ENCODE data around the gene CCDC88B. TPM values are rescaled to one million over a fixed set of nuclear protein-coding genes. Genes with fewer than 3 reads are reported as not detected.
"Not testable (repeated sequence)": the region's sequence is repeated elsewhere in the genome, so short reads cannot be mapped to it uniquely, and the experiment has no call there.

The CCDC88B gene
- total RNA-seq, 4 donors from 2014 or later = 7.6 to 9.4 (median 8.5) TPM

DNA sequence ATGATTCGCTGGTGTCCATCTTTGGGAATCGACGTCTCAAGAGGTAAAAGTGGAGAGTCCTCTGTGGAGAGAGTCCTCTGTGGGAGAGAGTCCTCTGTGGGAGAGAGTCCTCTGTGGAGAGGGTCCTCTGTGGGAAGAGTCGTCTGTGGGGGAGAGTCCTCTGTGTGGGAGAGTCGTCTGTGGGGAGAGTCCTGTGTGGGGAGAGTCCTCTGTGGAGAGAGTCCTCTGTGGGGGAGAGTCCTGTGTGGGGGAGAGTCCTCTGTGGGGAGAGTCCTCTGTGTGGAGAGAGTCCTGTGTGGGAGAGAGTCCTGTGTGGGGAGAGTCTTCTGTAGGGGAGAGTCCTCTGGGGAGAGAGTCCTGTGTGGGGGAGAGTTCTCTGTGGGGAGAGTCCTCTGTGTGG, 19.0 kb upstream of the CCDC88B start:
- ATAC-seq = no peak
- no peak overlapping the region for H3K4me3 ChIP-seq
- TF ChIP-seq EP300 (IDR thresholded peaks at IDR 0.05) (no peak), POLR2A (IDR thresholded peaks at IDR 0.05) (no peak), POLR2AphosphoS5 (IDR thresholded peaks at IDR 0.05) (no peak)
- TF ChIP-seq, protein P1, sequence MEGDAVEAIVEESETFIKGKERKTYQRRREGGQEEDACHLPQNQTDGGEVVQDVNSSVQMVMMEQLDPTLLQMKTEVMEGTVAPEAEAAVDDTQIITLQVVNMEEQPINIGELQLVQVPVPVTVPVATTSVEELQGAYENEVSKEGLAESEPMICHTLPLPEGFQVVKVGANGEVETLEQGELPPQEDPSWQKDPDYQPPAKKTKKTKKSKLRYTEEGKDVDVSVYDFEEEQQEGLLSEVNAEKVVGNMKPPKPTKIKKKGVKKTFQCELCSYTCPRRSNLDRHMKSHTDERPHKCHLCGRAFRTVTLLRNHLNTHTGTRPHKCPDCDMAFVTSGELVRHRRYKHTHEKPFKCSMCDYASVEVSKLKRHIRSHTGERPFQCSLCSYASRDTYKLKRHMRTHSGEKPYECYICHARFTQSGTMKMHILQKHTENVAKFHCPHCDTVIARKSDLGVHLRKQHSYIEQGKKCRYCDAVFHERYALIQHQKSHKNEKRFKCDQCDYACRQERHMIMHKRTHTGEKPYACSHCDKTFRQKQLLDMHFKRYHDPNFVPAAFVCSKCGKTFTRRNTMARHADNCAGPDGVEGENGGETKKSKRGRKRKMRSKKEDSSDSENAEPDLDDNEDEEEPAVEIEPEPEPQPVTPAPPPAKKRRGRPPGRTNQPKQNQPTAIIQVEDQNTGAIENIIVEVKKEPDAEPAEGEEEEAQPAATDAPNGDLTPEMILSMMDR (IDR thresholded peaks at IDR 0.05) = no peak
- WGBS, 2 donors (ENCODE audit: low coverage in 1 of 2) = no CpG with 5 or more reads among the region's 5 CpGs
- peaks cover 0 to 26% (median 14%) of the 10 kb centered on the region in 3 donors for H3K4me1 ChIP-seq
- peaks cover 0 to 38% of the 10 kb centered on the region in 2 donors for H3K36me3 ChIP-seq
- no peaks in the 10 kb centered on the region for H3K27me3 ChIP-seq
- H3K9me3 ChIP-seq = no peaks in the 10 kb centered on the region
- H3K27ac ChIP-seq = no peak overlapping the region

DNA sequence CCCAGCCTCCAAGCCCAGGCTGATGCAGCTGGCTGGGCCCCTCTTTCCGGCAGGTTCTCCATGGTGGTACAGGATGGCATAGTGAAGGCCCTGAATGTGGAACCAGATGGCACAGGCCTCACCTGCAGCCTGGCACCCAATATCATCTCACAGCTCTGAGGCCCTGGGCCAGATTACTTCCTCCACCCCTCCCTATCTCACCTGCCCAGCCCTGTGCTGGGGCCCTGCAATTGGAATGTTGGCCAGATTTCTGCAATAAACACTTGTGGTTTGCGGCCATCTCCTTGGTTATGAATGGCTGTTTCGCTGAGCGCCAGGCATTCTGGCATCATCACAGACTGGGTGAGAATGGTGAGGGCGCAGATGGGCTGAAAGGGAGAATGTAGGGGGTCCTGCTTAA, 18.5 kb upstream of the CCDC88B start:
- Histone ChIP-seq H3K4me3 (no peak overlapping the region), H3K4me1 (peaks cover 0 to 21% (median 13%) of the 10 kb centered on the region in 3 donors), H3K9me3 (no peaks in the 10 kb centered on the region), H3K27me3 (no peaks in the 10 kb centered on the region), H3K27ac (no peak overlapping the region), H3K36me3 (peaks cover 0 to 34% of the 10 kb centered on the region in 2 donors)
- WGBS, 2 donors (ENCODE audit: low coverage in 1 of 2) = 75% methylated on average over 4 of the region's 5 CpGs; no CpG with 5 or more reads in 1 of the 2 donors
- ATAC-seq = no peak
- no peak for TF ChIP-seq EP300 (IDR thresholded peaks at IDR 0.05)
- TF ChIP-seq POLR2AphosphoS5 (IDR thresholded peaks at IDR 0.05) = no peak
- TF ChIP-seq POLR2A (IDR thresholded peaks at IDR 0.05) = no peak
- TF ChIP-seq, protein P1 (IDR thresholded peaks at IDR 0.05) = no peak

DNA sequence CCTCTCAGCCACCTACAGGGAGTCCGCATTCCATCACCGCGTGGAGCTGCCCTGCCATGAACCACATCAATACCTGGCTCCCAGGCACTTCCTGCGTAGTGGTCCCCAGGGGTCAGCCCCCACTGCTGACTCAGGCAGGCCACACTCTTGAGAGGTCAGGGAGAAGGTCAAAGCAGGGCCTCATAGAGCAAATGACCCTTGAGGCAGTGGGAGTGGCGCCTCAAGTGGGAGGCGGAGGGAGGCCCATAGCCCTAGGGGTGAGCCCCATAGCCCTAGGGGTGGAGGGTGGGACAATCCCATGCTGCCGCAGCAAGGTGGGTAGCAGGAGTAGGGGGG, 17.1 kb upstream of the CCDC88B start:
- no peaks in the 10 kb centered on the region for H3K9me3 ChIP-seq
- ATAC-seq = no peak
- 80% methylated on average over 3 of the region's 7 CpGs; no CpG with 5 or more reads in 1 of the 2 donors for WGBS, 2 donors (ENCODE audit: low coverage in 1 of 2)

DNA sequence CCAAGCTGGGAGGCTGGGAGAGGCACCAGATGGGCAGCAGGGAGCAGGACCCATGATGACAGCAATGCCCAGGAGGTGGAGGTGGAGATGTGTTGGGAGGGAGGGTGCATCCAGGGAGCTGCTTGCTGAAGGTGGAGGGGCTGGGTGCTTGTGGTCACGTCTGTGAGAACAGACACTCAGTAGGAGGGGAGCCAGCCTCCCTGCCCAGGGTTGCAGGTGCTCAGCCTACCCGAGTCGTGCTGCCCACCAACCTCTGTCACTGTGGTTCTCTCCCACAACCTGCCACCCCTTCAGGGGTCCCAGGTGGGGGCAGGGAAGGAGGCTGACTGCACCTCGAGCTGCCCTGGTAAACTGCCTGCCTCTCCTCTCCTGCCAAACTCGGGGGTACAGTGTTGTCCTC, 16.6 kb upstream of the CCDC88B start:
- H3K36me3 ChIP-seq = peaks cover 0 to 34% of the 10 kb centered on the region in 2 donors
- H3K4me1 ChIP-seq = peaks cover 0 to 15% (median 7%) of the 10 kb centered on the region in 3 donors
- TF ChIP-seq POLR2AphosphoS5 (IDR thresholded peaks at IDR 0.05) = no peak
- H3K4me3 ChIP-seq = no peak overlapping the region
- no peaks in the 10 kb centered on the region for H3K9me3 ChIP-seq
- H3K27me3 ChIP-seq = no peaks in the 10 kb centered on the region
- WGBS, 2 donors (ENCODE audit: low coverage in 1 of 2) = no CpG with 5 or more reads among the region's 5 CpGs
- no peak for ATAC-seq
- no peak overlapping the region for H3K27ac ChIP-seq

More for the DNA sequence above, 17.1 kb upstream of the CCDC88B start:
- H3K27ac ChIP-seq = no peak overlapping the region
- H3K36me3 ChIP-seq = peaks cover 0 to 34% of the 10 kb centered on the region in 2 donors
- H3K4me1 ChIP-seq = peaks cover 0 to 16% (median 7%) of the 10 kb centered on the region in 3 donors
- no peak overlapping the region for H3K4me3 ChIP-seq
- TF ChIP-seq, protein P1 (IDR thresholded peaks at IDR 0.05) = no peak
- TF ChIP-seq POLR2A (IDR thresholded peaks at IDR 0.05) (no peak), POLR2AphosphoS5 (IDR thresholded peaks at IDR 0.05) (no peak), EP300 (IDR thresholded peaks at IDR 0.05) (no peak)
- no peaks in the 10 kb centered on the region for H3K27me3 ChIP-seq

DNA sequence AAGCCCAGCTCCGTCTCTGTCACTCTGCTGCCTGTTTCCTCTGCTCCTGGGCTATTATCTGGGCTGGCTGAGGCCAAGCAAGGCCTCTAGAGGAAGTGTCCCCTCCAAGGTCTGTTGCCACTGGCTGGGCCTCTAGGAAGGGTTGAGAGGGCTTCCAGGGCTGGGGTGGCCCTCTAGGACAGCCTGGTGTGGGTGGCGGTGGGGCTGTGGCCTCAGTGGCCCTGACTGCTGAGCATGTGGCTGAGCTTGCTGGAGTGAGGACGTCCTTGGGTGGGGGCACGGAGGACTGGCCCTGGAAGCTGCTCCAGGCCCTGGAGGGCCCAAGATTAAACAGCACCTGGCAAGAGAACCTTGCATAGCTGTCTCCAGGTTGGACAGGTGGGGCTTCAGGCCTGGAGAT, 16.0 kb upstream of the CCDC88B start:
- peaks cover 0 to 34% of the 10 kb centered on the region in 2 donors for H3K36me3 ChIP-seq
- not testable (repeated sequence) for ATAC-seq, H3K27me3 ChIP-seq, H3K27ac ChIP-seq, H3K4me3 ChIP-seq, H3K9me3 ChIP-seq, H3K4me1 ChIP-seq
- WGBS, 2 donors (ENCODE audit: low coverage in 1 of 2) = 80% methylated on average over 1 of the region's 4 CpGs; no CpG with 5 or more reads in 1 of the 2 donors

DNA sequence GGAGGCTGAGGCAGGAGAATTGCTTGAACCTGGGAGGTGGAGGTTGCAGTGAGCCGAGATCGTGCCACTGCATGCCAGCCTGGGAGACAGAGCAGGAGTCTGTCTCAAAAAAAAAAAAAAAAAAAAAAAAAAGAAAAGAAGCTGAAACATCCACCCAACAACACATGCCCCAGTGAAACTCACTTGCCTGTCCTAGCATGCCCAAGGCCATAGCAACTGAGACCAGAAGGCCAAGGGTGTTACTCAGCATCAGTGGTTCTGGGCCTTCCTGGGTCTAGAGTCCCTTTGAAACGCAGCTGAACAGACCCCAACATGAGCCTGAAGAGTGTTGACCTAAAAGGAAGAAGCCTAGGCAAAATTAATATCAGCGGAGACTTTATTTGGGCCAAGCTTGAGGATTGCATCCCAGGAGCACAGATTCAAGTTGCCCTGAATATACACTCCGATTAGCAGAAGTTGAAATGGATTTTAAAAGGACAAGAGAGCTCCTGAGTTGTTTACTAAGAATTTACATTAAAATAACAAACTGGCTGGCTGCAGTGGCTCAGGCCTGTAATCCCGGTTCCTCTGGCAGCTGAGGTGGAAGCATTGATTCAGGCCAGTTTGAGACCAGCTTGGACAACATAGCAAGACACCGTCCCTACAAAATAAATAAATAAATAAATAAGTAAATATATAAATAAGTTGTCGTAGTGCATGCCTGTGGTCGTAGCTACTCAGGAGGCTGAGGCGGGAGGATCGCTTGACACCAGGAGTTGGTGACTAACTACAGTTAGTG, 15.1 kb upstream of the CCDC88B start:
- WGBS, 2 donors (ENCODE audit: low coverage in 1 of 2) = 73 to 80% methylated on average over 5 to 10 of the region's 11 CpGs
- Histone ChIP-seq H3K36me3 (peaks cover 0 to 32% of the 10 kb centered on the region in 2 donors), H3K27me3 (peaks cover 3% of the 10 kb centered on the region), H3K27ac (no peak overlapping the region), H3K9me3 (no peaks in the 10 kb centered on the region), H3K4me1 (no peaks in the 10 kb centered on the region), H3K4me3 (no peak overlapping the region)
- no peak for TF ChIP-seq POLR2A (IDR thresholded peaks at IDR 0.05)
- no peak for TF ChIP-seq POLR2AphosphoS5 (IDR thresholded peaks at IDR 0.05)
- no peak for TF ChIP-seq EP300 (IDR thresholded peaks at IDR 0.05)
- TF ChIP-seq, protein P1 (IDR thresholded peaks at IDR 0.05) = no peak
- ATAC-seq = no peak

Measured in gastroesophageal sphincter (tissue), 4 donors.